Spleen (tissue), 7 donors: ENCODE data around the gene C8G.

Experiments
- CTCF ChIP-seq, 11 experiments: fragments of 200-600 bp in 7 of 11; fragments of 450-650 bp in 4 of 11; sonication (generic) in 4 of 11; IDR thresholded peaks in 8 of 11; conservative IDR thresholded peaks in 3 of 11; 1 replicate in 7 of 11; 2 replicates in 4 of 11; pipeline versions ENCODE4 v1.4.0 to v1.8.0; 2016 to 2021; ENCODE audit warnings: antibody characterized with exemption in 11 of 11, inconsistent platforms in 4 of 11, mild to moderate bottlenecking in 1 of 11
- POLR2A ChIP-seq, 3 donors: fragments of 450-650 bp; IDR thresholded peaks; one replicate each; pipeline ENCODE4 v1.5.1; 2017; ENCODE audit warnings: antibody characterized with exemption in 3 of 3, mild to moderate bottlenecking in 1 of 3
- POLR2AphosphoS5 ChIP-seq, 3 donors: sonication (generic); formaldehyde crosslinking; IDR thresholded peaks; one replicate each; pipeline ENCODE4 v1.5.1; 2017; ENCODE audit warnings: antibody characterized with exemption in 3 of 3
- donor health status: DM: no; HTN: no; CAD: no; lungs with moderate emphysema.
- donor health status: DM: no; HTN: no; CAD: no.
- donor health status: DM: no; HTN: no; CAD: no.

- TF ChIP-seq CTCF (IDR thresholded peaks at IDR 0.05 in 8 of 11, conservative IDR thresholded peaks at IDR 0.05 in 3 of 11) = no peak
- TF ChIP-seq POLR2AphosphoS5 (IDR thresholded peaks at IDR 0.05) = peak in 2 of 3 donors; percentile 68 to 78
- no peak for TF ChIP-seq POLR2A (IDR thresholded peaks at IDR 0.05)
These were observed 33.2 kb downstream of the C8G start for GRCh38 chr9:136978073-136978864.
